Nephron progenitor cell (in vitro differentiated cells): ENCODE data around the gene PRDM16.

ENCODE experiments used
- DNase-seq: peaks from one replicate; pipeline ENCODE4 v3.0.0; 2021
- H3K27ac Mint-ChIP-seq: 2 replicates; pipeline ENCODE4 v1.8.0; 2021; ENCODE audit warnings: mild to moderate bottlenecking, moderate library complexity, mixed read lengths
- H3K27me3 Mint-ChIP-seq: 2 replicates; pipeline ENCODE4 v1.8.0; 2021; ENCODE audit warnings: mild to moderate bottlenecking, low read depth, mixed read lengths; ENCODE audit not compliant: poor library complexity
- H3K36me3 Mint-ChIP-seq: 2 replicates; pipeline ENCODE4 v1.8.0; 2021; ENCODE audit warnings: low read depth, mixed read lengths
- H3K4me1 Mint-ChIP-seq: 2 replicates; pipeline ENCODE4 v1.8.0; 2021; ENCODE audit warnings: mixed read lengths
- H3K4me3 Mint-ChIP-seq: 2 replicates; pipeline ENCODE4 v1.8.0; 2021; ENCODE audit warnings: mild to moderate bottlenecking, moderate library complexity, mixed read lengths
- H3K9me3 Mint-ChIP-seq: 2 replicates; pipeline ENCODE4 v1.8.0; 2021; ENCODE audit warnings: mild to moderate bottlenecking, moderate library complexity, mixed read lengths
- TF ChIP-seq, protein P1 (sequence below): fragments of 200-600 bp; sonication (generic); IDR thresholded peaks from 2 replicates; pipeline ENCODE4 v1.5.0; 2021; ENCODE audit warnings: antibody characterized with exemption

The PRDM16 gene

DNA sequence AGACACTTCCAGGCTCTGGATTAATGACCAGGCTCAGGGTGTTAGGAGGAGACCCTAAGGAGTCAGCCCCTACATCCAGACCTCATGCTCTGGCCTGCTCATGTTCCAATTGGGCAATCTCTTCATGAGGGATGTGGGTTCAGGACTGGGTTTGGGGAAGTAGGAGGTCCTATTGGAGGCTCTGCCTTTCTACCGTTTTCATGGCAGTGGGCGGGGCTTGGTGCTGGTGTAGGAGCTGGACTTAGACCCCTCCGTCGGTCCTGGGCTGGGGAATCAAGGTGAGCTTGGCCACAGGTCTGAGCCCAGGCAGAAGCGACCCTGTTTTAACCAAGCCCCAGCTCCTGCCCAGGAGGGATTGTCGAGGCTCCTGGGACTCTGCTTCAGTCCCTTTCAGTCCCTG is 123.4 kb downstream of the PRDM16 start:
- TF ChIP-seq, protein P1, sequence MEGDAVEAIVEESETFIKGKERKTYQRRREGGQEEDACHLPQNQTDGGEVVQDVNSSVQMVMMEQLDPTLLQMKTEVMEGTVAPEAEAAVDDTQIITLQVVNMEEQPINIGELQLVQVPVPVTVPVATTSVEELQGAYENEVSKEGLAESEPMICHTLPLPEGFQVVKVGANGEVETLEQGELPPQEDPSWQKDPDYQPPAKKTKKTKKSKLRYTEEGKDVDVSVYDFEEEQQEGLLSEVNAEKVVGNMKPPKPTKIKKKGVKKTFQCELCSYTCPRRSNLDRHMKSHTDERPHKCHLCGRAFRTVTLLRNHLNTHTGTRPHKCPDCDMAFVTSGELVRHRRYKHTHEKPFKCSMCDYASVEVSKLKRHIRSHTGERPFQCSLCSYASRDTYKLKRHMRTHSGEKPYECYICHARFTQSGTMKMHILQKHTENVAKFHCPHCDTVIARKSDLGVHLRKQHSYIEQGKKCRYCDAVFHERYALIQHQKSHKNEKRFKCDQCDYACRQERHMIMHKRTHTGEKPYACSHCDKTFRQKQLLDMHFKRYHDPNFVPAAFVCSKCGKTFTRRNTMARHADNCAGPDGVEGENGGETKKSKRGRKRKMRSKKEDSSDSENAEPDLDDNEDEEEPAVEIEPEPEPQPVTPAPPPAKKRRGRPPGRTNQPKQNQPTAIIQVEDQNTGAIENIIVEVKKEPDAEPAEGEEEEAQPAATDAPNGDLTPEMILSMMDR = no peak
- no peak for DNase-seq
- H3K4me1 Mint-ChIP-seq = peaks cover 62% of the 10 kb centered on the region
- H3K9me3 Mint-ChIP-seq = no peaks in the 10 kb centered on the region
- H3K36me3 Mint-ChIP-seq = no peaks in the 10 kb centered on the region
- H3K27ac Mint-ChIP-seq = no peak overlapping the region
- H3K27me3 Mint-ChIP-seq = peaks cover 44% of the 10 kb centered on the region
- H3K4me3 Mint-ChIP-seq = no peak overlapping the region

DNA sequence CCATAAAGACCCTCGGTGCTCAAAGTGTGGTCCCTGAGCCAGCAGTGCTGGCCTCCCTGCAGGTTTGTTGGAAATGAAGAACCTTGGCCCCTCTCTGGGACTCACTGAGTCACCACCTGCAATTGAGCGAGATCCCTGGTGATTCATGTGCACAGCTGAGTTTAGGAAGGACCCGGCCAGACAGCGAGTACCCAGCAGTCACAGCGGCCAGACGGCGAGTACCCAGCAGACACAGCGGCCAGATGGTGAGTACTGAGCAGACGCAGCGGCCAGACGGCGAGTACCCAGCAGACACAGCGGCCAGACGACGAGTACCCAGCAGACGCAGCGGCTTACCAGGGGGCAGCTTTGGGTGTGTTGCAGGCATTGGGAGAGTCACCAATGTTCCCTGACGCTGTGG is 123.8 kb downstream of the PRDM16 start:
- Mint-ChIP-seq H3K9me3 (no peaks in the 10 kb centered on the region), H3K27ac (no peak overlapping the region), H3K27me3 (peaks cover 42% of the 10 kb centered on the region), H3K4me1 (peaks cover 62% of the 10 kb centered on the region), H3K36me3 (no peaks in the 10 kb centered on the region), H3K4me3 (no peak overlapping the region)
- no peak for DNase-seq
- TF ChIP-seq, protein P1 = no peak

DNA sequence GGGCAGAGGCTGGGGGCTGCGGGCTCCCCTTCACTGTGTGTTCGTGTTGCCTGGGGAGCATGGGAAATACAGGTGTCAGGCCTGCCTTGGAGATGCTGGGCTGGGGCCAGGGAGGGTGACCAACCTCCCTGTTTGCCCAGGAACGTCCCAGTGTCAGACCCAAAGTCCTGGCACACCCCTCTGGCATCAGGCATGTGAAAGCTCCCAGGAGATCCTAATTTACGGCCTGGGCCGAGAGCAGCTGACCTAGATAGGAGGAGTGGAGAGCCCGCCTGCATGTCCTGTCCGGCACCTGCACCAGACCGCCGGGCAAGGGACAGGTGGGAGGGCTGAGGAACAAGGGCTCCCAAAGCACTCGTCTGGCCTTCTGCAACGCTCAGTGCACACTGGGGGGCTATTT is 124.8 kb downstream of the PRDM16 start:
- Mint-ChIP-seq H3K9me3 (no peaks in the 10 kb centered on the region), H3K36me3 (no peaks in the 10 kb centered on the region), H3K4me1 (peaks cover 60% of the 10 kb centered on the region), H3K27ac (no peak overlapping the region), H3K27me3 (peaks cover 42% of the 10 kb centered on the region), H3K4me3 (no peak overlapping the region)
- DNase-seq = no peak
- TF ChIP-seq, protein P1 = no peak

DNA sequence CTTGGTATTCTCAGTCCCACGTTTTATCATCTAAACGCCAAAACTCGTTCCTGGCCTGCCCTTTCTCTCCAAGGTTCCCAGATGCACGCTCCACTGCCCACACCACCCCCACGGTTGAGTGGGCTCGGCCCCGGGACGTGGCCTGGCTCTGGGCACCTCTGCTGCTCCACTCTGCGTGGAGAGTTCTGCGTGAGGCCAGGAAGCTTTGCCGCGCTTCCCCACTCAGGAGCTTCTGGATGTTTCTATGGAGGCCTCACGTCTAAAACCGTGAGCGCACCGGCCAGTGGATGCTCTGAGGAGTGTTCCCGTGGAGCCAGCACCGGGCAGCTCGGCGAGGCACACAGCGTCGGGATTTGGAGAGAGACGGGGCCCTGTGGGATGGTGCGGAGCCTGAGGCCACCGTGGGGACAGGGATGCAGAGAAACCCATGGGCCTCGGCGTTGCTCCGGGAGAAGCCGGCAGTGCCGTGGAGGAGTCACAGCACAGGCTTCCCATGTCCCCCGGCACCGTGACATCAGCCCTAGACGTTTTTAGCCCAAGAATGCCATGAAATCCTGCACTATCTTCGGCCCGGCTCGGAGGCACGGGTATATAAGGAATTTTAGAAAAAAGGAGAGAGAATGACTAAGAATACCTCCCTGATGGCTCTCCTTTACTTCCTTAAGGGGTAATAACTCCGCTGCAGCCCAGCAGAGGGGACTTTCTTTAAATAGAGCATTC is 125.9 kb downstream of the PRDM16 start:
- Mint-ChIP-seq H3K27ac (no peak overlapping the region), H3K36me3 (no peaks in the 10 kb centered on the region), H3K4me3 (no peak overlapping the region), H3K27me3 (peaks cover 35% of the 10 kb centered on the region), H3K4me1 (peaks cover 58% of the 10 kb centered on the region), H3K9me3 (no peaks in the 10 kb centered on the region)
- no peak for DNase-seq
- TF ChIP-seq, protein P1 = no peak

DNA sequence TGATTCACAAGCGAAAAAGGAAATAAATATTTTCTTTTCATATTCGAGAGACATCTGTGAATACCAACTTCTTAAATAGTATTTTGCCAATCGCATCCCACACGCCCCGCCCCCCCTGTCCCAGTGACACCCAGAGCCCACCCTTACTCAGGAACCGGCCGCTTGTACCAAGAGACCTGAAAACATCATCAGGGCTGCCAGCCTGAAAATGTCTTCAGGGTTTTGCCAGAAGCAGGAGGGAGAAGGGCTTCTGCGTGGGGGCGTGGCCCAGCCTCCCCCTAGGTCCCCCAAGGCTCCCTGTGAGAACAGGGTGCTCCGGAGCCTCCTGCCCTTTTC is 126.4 kb downstream of the PRDM16 start:
- TF ChIP-seq, protein P1 = no peak
- Mint-ChIP-seq H3K4me3 (no peak overlapping the region), H3K36me3 (no peaks in the 10 kb centered on the region), H3K9me3 (no peaks in the 10 kb centered on the region), H3K27me3 (peaks cover 33% of the 10 kb centered on the region), H3K4me1 (peaks cover 54% of the 10 kb centered on the region), H3K27ac (no peak overlapping the region)
- DNase-seq = no peak

DNA sequence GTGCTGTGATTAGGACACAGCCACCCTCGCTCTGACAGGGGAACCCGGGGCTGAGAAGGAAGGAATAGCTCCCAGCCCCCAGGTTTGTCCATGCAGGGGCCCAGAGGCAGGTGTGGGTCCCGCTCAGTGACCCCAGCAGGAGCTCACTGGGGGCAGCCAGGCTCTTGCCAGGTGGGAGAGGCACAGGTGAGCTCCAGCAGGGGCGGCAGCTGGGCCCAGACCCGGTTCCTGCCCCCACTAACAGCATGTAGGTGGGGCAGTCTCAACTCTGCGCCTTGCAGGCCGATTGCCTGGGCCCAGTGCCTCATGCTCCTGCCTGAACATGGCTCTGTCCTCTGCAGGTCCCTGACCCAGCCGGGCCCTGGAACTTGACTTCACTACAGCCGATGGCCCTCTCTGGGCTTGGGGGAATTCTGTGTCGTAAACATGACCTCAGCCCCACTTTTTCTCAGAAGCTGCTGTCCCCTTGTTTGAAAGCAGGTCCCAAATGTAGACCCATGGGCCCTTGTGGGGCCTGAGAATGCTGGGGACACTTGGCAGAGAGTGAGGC is 127.0 kb downstream of the PRDM16 start:
- DNase-seq = no peak
- no peak overlapping the region for H3K4me3 Mint-ChIP-seq
- H3K9me3 Mint-ChIP-seq = no peaks in the 10 kb centered on the region

More for the DNA sequence above, 127.0 kb downstream of the PRDM16 start:
- TF ChIP-seq, protein P1 = no peak
- peaks cover 48% of the 10 kb centered on the region for H3K4me1 Mint-ChIP-seq
- H3K36me3 Mint-ChIP-seq = no peaks in the 10 kb centered on the region
- H3K27ac Mint-ChIP-seq = no peak overlapping the region
- H3K27me3 Mint-ChIP-seq = peaks cover 34% of the 10 kb centered on the region
